K562 (cell line): Measurements from ENCODE around the gene GALNT17.

Experiments
- ARID2 ChIP-seq: fragments of 450-650 bp; IDR thresholded peaks from 2 replicates; pipeline ENCODE4 v1.6.1; 2017; ENCODE audit warnings: antibody characterized with exemption, mild to moderate bottlenecking
- MTF1 ChIP-seq: fragments of 250-450 bp; sonication (Bioruptor Pico); IDR thresholded peaks from 2 replicates; pipeline ENCODE4 v1.9.0; 2021; ENCODE audit warnings: moderate library complexity, mild to moderate bottlenecking, inconsistent platforms, borderline replicate concordance
- ZNF311 ChIP-seq: fragments of 250-450 bp; sonication (Bioruptor Pico); IDR thresholded peaks from 2 replicates; pipeline ENCODE4 v1.4.0; 2020; ENCODE audit warnings: mild to moderate bottlenecking, moderate library complexity
- ZNF586 ChIP-seq: fragments of 450-650 bp; formaldehyde crosslinking; conservative IDR thresholded peaks from 2 replicates; pipeline ENCODE4 v1.4.0; 2020; ENCODE audit warnings: mild to moderate bottlenecking, moderate library complexity

GRCh38 chr7:71377062-71377461 is 245.1 kb downstream of the GALNT17 start:
- TF ChIP-seq ZNF586 (CRISPR knock-in tag) = no peak
- no peak for TF ChIP-seq ARID2
- TF ChIP-seq MTF1 = no peak
- TF ChIP-seq ZNF311 (CRISPR knock-in tag) = no peak
